Mesendoderm (in vitro differentiated cells): Measurements from ENCODE around the gene ZNF837.

Experiments used
- DNase-seq: peaks from one replicate; pipeline ENCODE4 v3.0.0; 2013
- H2AK5ac ChIP-seq: 2 replicates; pipeline ENCODE4 v1.6.1; 2013; ENCODE audit warnings: low read length, inconsistent platforms
- H2BK120ac ChIP-seq: 2 replicates; pipeline ENCODE4 v1.6.1; 2013; ENCODE audit warnings: low read depth, mild to moderate bottlenecking, low read length, moderate library complexity, mixed read lengths
- H2BK15ac ChIP-seq: replicated peaks from 2 replicates; pipeline ENCODE4 v1.6.1; 2013; ENCODE audit warnings: low read depth, mild to moderate bottlenecking, moderate library complexity
- H2BK5ac ChIP-seq: 2 replicates; pipeline ENCODE4 v1.6.1; 2013; ENCODE audit warnings: low read length, inconsistent platforms
- H3K18ac ChIP-seq: 2 replicates; pipeline ENCODE4 v1.6.1; 2013; ENCODE audit warnings: mild to moderate bottlenecking, low read length, mixed read lengths
- H3K23ac ChIP-seq: one replicate; pipeline ENCODE4 v1.6.1; 2013; ENCODE audit warnings: low read length
- H3K27ac ChIP-seq: 2 replicates; pipeline ENCODE4 v1.5.1; 2013; ENCODE audit warnings: low read depth, mild to moderate bottlenecking, inconsistent platforms, low read length, moderate library complexity
- H3K27me3 ChIP-seq: 2 replicates; pipeline ENCODE4 v1.6.1; 2013; ENCODE audit warnings: low read length, control low read depth, mild to moderate bottlenecking, inconsistent platforms; ENCODE audit not compliant: insufficient read depth, poor library complexity
- H3K36me3 ChIP-seq: 2 replicates; pipeline ENCODE4 v1.6.1; 2013; ENCODE audit warnings: low read length, inconsistent platforms; ENCODE audit not compliant: control insufficient read depth, insufficient read depth
- H3K4ac ChIP-seq: one replicate; pipeline ENCODE4 v1.6.1; 2013; ENCODE audit warnings: low read depth, mild to moderate bottlenecking, low read length, moderate library complexity
- H3K4me1 ChIP-seq: 2 replicates; pipeline ENCODE4 v1.6.1; 2013; ENCODE audit warnings: low read depth, low read length, inconsistent platforms; ENCODE audit not compliant: control insufficient read depth
- H3K4me2 ChIP-seq: 2 replicates; pipeline ENCODE4 v1.6.1; 2013; ENCODE audit warnings: low read length
- H3K4me3 ChIP-seq: 2 replicates; pipeline ENCODE4 v1.5.1; 2013; ENCODE audit warnings: mild to moderate bottlenecking, low read length
- H3K56ac ChIP-seq: one replicate; pipeline ENCODE4 v1.6.1; 2013; ENCODE audit warnings: low read length
- H3K79me1 ChIP-seq: 2 replicates; pipeline ENCODE4 v1.6.1; 2013; ENCODE audit warnings: low read length, inconsistent platforms
- H3K79me2 ChIP-seq: 2 replicates; pipeline ENCODE4 v1.6.1; 2013; ENCODE audit warnings: mild to moderate bottlenecking, low read length; ENCODE audit not compliant: control insufficient read depth, insufficient read depth
- H3K9ac ChIP-seq: 2 replicates; pipeline ENCODE4 v1.6.1; 2013; ENCODE audit warnings: low read length, inconsistent platforms
- H4K5ac ChIP-seq: one replicate; pipeline ENCODE4 v1.6.1; 2013; ENCODE audit warnings: low read length
- H4K8ac ChIP-seq: one replicate; pipeline ENCODE4 v1.6.1; 2013; ENCODE audit warnings: low read depth, mild to moderate bottlenecking, control low read depth, low read length, moderate library complexity
- WGBS: extraction: QIAGEN DNeasy Blood & Tissue Kit; methylation state at CpG from one replicate; pipeline ENCODE4 v1.1.7; 2013; ENCODE audit warnings: low lambda C conversion rate, missing lambda C conversion rate; ENCODE audit not compliant: insufficient coverage; ENCODE audit errors: extremely low coverage; 5-methylcytosine and 5-hydroxymethylcytosine counted together

The ZNF837 gene

DNA sequence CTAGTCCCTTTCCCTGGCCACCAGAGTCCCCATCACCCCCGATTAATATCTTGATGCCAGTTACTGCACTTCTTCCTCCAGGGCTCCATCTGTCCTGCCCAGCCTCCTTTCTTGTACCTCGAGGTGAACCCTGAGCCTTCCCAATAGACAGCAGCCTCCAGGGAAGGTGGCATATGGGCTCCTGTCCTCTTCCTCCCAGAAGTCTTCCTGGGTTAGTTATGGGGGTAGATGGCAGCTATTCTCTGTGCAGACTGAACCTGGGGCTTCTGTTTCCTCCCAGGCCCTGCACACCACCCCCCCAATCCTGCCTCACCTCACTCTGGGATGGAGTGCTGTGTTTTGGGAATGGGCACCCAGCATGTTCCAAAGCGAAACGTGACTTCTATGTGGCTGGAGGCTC lies 17.3 kb upstream of the ZNF837 start:
- Histone ChIP-seq H3K23ac (no peak overlapping the region), H3K4ac (no peak overlapping the region), H2AK5ac (no peak overlapping the region), H3K27ac (no peak overlapping the region), H3K4me2 (no peak overlapping the region), H4K8ac (no peak overlapping the region), H3K4me1 (peaks cover 7% of the 10 kb centered on the region), H3K4me3 (no peak overlapping the region), H3K79me2 (no peaks in the 10 kb centered on the region), H2BK5ac (no peak overlapping the region), H3K27me3 (no peaks in the 10 kb centered on the region), H3K56ac (peak overlapping the region; percentile 25), H3K9ac (no peak overlapping the region), H2BK15ac (no peak overlapping the region), H3K36me3 (peaks cover 10% of the 10 kb centered on the region), H4K5ac (no peak overlapping the region), H2BK120ac (no peak overlapping the region), H3K79me1 (no peaks in the 10 kb centered on the region), H3K18ac (no peak overlapping the region)
- no CpG with 5 or more reads among the region's 4 CpGs for WGBS
- no peak for DNase-seq

DNA sequence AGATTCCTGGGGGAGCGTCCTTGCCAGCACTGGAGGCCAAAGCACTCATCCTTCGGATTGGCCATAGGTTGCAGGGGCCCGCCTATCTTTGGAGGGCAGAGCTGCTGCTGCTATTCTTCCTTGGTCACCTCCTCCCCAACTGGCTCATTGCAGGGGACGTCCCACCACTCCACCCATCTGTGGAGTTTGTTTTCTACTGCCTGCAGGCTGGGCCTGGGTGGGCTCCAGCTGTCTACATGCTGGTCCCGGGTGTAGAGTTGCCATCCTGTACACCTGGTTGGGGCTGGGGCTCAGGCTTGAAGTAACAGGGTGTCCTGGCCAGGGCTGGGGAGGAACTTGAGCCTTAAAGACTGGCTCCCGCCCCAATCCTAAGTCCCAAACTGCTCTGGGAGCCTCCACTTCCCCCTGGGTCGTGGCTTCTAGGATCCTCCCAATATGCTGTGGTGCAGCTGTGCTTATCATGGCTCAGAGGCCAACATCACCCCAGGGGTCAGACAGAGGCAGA lies 16.8 kb upstream of the ZNF837 start:
- H3K27ac ChIP-seq, result no peak overlapping the region
- peaks cover 15% of the 10 kb centered on the region for H3K36me3 ChIP-seq
- no peak overlapping the region for H3K4ac ChIP-seq
- peaks cover 7% of the 10 kb centered on the region for H3K4me1 ChIP-seq
- no peak overlapping the region for H3K23ac ChIP-seq
- no peak overlapping the region for H2BK120ac ChIP-seq
- no peak overlapping the region for H3K18ac ChIP-seq
- H4K5ac ChIP-seq, result no peak overlapping the region
- H3K79me2 ChIP-seq, result no peaks in the 10 kb centered on the region
- no peak for DNase-seq
- H3K79me1 ChIP-seq, result no peaks in the 10 kb centered on the region
- H3K4me2 ChIP-seq, result no peak overlapping the region
- no peak overlapping the region for H2BK15ac ChIP-seq
- H3K4me3 ChIP-seq, result no peak overlapping the region
- H3K27me3 ChIP-seq, result no peaks in the 10 kb centered on the region
- WGBS, result no CpG with 5 or more reads among the region's 7 CpGs
- no peak overlapping the region for H3K9ac ChIP-seq
- no peak overlapping the region for H2AK5ac ChIP-seq
- no peak overlapping the region for H4K8ac ChIP-seq
- H3K56ac ChIP-seq, result peak overlapping the region; percentile 56
- no peak overlapping the region for H2BK5ac ChIP-seq

DNA sequence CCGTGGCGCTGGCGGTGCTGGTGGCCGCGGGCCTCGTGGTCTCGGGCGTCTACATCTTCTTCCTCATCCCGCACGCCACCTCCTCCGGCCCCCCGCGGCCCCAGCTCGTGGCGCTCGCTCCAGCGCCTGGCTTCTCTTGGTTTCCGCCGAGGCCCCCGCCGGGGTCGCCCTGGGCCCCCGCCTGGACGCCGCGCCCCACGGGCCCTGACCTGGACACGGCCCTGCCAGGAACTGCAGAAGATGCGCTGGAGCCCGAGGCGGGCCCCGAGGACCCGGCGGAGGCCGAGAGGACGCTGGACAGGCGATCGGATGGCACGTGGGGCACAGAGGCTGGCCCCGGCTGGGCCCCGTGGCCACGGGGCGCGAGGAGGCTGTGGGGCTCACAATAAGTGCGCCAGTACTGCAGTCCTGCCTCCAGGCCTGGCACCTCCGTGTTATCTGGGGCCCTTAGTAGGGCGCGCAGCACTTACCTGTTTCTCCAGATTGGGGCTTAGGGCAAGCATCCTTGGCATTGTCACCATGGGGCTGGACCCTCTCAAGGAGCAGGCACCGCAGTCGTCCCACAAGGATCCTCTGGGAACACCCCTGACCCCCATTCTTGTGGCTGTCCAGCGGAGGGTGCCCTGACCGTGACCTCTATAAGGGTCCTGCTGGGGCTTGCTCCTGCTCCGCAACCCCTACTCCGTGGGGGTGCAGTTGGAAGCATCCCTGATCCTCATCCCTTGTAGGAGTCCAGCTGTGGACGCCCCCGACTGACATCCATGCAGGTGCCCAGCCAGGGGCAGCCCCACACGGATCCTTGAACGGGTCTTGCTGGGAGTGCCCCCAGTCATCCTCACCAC lies 16.1 kb upstream of the ZNF837 start:
- H3K4me2 ChIP-seq, result no peak overlapping the region
- WGBS, result no CpG with 5 or more reads among the region's 58 CpGs

DNA sequence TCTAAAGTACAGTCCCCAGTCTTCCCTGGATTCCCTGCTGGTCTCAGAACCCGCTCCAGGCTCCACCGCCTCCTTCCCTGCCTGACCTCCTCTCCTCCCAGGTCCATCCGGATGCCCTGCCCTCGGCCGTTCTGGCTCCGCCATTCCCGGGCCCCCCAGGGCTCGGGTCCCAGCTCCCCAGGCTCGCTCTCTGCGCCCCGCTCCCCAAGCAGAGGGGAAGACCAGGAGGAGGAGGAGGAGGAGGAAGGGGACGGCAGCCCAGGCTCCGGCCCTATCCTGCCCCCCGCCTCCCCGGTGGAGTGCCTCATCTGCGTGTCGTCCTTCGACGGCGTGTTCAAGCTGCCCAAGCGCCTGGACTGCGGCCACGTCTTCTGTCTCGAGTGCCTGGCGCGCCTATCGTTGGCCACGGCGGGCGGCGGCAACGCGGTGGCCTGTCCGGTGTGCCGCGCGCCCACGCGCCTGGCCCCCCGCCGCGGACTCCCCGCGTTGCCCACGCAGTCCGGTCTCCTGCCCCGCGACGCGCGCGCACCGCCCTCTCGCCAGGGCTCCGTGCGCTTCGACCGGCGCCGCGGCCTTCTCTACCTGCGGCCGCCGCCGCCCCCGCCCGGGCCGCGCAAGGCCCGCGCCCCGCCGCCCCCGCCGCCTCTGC lies 15.3 kb upstream of the ZNF837 start:
- Histone ChIP-seq H4K5ac (no peak overlapping the region), H3K79me1 (no peaks in the 10 kb centered on the region), H2AK5ac (no peak overlapping the region), H2BK15ac (no peak overlapping the region), H3K27ac (no peak overlapping the region), H2BK120ac (no peak overlapping the region), H2BK5ac (no peak overlapping the region), H3K79me2 (no peaks in the 10 kb centered on the region), H3K4me3 (no peak overlapping the region), H3K36me3 (peaks cover 15% of the 10 kb centered on the region), H3K4me2 (peak overlapping the region; percentile 35), H4K8ac (no peak overlapping the region), H3K4me1 (peaks cover 7% of the 10 kb centered on the region), H3K9ac (peak overlapping the region; percentile 67), H3K27me3 (no peaks in the 10 kb centered on the region), H3K4ac (no peak overlapping the region), H3K23ac (peak overlapping the region; percentile 80), H3K56ac (peak overlapping the region; percentile 80), H3K18ac (peak overlapping the region; percentile 24)
- peak; percentile 49 for DNase-seq
- no CpG with 5 or more reads among the region's 75 CpGs for WGBS

More for the DNA sequence above, 16.1 kb upstream of the ZNF837 start:
- Histone ChIP-seq H2BK5ac (no peak overlapping the region), H3K56ac (peak overlapping the region; percentile 42), H3K36me3 (peaks cover 15% of the 10 kb centered on the region), H2AK5ac (no peak overlapping the region), H4K8ac (no peak overlapping the region), H3K4ac (no peak overlapping the region), H3K79me2 (no peaks in the 10 kb centered on the region), H2BK120ac (no peak overlapping the region), H2BK15ac (no peak overlapping the region), H3K18ac (peak overlapping the region; percentile 24), H3K27ac (no peak overlapping the region), H3K9ac (no peak overlapping the region), H3K79me1 (no peaks in the 10 kb centered on the region), H3K4me3 (no peak overlapping the region), H3K27me3 (no peaks in the 10 kb centered on the region), H3K4me1 (peaks cover 7% of the 10 kb centered on the region), H4K5ac (no peak overlapping the region), H3K23ac (no peak overlapping the region)
- DNase-seq, result no peak

DNA sequence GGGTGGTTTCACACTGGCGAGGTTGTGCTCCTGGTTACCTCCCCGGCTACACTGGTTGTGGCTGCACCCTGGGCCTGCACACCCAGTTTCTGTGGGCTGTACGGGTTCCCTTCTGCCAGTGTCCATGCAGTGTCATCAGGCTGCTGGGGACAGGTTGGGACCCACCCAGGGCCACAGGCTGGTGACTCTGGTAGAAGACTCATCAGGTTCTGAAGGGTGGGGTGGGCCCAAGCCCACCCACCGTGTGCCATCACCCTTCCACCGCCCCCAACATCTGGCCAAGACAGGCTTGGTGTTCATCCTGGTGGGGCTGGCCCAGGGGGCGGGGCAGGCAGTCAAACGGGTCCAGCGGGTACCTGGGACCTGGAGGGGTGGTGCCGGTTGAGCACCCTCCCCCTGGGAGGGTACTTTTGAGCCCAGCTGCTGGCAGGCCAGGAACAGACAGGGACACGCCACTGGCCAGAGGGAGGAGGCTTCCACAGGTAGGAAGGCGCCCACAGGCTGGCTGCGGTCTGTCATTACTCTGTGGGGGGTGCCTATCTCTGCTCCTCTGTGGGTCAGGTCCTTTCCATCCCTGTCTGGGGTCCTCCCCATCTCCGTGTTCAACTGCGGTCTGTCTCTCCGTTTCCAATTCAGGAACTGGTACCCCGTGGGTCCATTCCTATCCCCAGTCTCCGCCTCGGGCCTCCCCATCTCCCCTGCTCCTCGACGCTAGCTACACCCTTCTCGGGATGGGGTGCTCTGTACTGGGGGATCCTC lies 14.6 kb upstream of the ZNF837 start, which contains the start of gene RNF225:
Gene RNF225, plus strand, starts transcription at position 437 of the 759 bp plus-strand sequence. CDS start 434 bp downstream, outside the sequence.
- H4K5ac ChIP-seq, result no peak within 1 kb of the TSS
- WGBS, result no CpG with 5 or more reads among the region's 21 CpGs
- peak within 1 kb of the TSS; percentile 67 for H3K9ac ChIP-seq
- no peak within 1 kb of the TSS for H3K4ac ChIP-seq
- H4K8ac ChIP-seq, result no peak within 1 kb of the TSS
- no peak within 1 kb of the TSS for H3K27ac ChIP-seq
- H3K4me2 ChIP-seq, result peak within 1 kb of the TSS; percentile 35
- peaks cover 2% of the 10 kb centered on the region for H3K4me1 ChIP-seq
- H3K18ac ChIP-seq, result peak within 1 kb of the TSS; percentile 24
- no peaks in the 10 kb centered on the region for H3K27me3 ChIP-seq
- H2BK15ac ChIP-seq, result no peak within 1 kb of the TSS
- H3K36me3 ChIP-seq, result peaks cover 18% of the 10 kb centered on the region
- H3K4me3 ChIP-seq, result no peak within 1 kb of the TSS
- no peak within 1 kb of the TSS for H2BK5ac ChIP-seq
- peak within 1 kb of the TSS; percentile 80 for H3K56ac ChIP-seq
- H2BK120ac ChIP-seq, result no peak within 1 kb of the TSS
- H3K79me1 ChIP-seq, result peaks cover 2% of the 10 kb centered on the region
- peak; percentile 79 for DNase-seq
- peak within 1 kb of the TSS; percentile 80 for H3K23ac ChIP-seq
- no peak within 1 kb of the TSS for H2AK5ac ChIP-seq
- H3K79me2 ChIP-seq, result peaks cover 5% of the 10 kb centered on the region
